HG03575 (cell line): Measurements from ENCODE around the gene TOMM40L.

ENCODE experiments used
- ATAC-seq: cut with Tn5 transposase; IDR thresholded peaks from one replicate; pipeline ENCODE4 v1.9.1; 2021; ENCODE audit not compliant: unreplicated experiment, insufficient number of reproducible peaks, low FRiP score; ENCODE audit errors: extremely low read depth

Gene TOMM40L

DNA sequence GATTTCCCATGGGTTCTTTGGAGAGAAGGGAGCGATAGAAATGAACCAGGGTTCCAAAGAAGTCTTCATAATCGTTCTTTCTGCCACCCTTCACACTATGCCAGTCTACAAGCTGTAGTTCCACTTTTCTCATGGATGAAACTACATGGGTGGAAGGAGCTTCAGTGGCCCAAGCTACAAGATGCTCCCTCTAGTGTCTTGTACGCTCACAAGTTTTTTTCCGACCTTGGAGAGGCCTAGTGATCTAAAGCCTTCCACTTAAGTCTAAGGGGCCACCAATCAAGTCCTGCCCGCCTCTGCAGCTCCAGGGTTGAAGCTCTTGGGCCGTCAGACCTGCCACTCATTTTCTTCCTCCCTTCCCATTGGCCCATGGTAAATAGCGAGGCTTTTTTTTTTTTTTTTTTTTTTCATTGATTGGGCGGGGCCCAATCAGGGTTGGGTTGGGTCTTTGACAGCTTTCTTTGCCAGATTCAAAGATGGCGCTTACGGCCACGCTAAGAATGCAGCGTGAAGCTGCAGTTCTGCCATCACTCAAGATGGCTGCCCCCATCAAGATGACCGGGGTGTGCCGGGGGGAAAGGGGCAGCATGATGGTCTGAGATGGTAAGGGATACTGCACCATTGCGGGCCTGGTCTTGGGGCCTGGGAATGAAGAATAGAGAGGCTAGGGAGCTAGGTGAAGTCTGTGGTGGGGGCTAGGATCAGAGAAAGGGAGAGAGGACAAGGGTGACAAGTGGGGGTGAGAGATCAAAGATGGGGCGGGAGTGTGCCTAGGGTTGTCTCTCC lies at the start of gene TOMM40L:
TSS of gene TOMM40L (plus strand) at position 527 of the 786 bp plus-strand sequence. CDS start 430 bp downstream, outside the sequence.
- ATAC-seq = peak; percentile 77

DNA sequence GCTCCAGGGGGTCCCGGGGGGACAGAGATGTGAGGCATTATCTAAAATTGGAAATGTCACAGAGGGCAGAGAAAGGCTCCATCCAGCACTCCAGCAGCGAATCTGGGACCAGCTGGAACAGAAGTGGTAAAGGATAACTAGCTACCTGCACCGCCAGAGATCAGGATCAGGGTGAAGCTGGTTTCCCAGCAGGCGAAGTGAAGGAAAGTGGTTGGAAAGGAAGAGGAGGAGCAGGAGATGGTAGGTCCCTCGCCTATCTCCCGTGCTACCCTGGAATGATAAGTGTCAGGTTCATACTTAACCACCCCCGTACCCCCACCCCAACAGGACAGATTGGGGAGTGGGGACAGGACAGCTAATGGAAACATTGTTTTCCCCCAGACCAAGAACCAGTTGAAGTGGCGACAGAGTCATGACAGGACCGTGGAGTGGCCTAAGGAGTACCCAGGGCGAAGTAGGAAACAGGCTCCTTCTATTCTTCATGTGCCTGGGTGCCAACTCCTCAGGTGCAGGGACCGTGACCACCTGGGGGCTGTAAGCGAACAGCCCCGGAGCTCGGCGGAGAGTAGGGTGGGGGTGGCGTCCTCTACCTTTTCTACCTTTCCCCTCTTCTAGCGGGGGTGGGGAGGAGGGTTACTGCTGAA lies 49.3 kb upstream of the TOMM40L start:
- no peak for ATAC-seq

DNA sequence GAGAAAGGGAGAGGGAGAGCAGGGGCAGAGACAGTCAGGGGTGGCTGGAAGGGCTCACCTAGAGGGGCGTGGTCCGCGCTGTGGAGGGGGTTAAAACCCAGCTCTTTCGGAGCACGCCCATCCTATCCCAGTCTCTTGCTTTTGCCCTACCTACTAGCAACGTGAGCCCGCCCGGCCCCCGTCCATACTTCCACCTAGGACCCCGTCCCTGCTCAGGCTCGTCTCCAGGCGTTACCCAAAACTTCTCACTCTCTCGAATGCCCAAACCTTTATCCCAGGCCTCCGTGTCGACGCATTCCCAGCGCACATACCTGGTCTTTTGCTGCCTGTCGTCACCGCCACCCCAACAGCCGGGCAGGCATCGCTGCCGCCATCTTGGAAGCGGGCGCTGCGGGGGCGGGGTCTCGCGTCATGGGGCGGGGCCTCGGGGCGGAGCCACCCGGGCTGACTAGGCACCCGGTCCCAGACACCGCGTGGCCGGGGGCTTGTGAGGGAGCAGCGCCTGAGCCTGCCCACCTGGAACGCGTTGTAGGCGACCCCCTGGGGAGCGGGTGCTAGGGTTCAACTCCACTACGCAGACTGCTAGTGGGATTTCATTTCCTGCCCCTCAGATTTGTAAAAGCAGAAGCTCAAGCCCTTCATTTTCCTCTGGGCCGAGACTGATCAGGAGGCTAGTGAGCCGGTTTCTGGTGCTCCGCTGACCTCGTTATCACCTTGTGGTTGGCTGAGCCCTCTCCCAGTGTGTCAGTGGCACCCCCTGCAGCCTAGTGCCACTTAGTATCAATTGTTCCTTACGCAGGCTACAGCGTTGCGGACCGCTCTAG lies 48.5 kb upstream of the TOMM40L start, which contains the start of gene B4GALT3:
TSS of gene B4GALT3 (minus strand) at position 396 of the 824 bp plus-strand sequence. CDS start 1,447 bp downstream, outside the sequence.
- ATAC-seq = no peak

DNA sequence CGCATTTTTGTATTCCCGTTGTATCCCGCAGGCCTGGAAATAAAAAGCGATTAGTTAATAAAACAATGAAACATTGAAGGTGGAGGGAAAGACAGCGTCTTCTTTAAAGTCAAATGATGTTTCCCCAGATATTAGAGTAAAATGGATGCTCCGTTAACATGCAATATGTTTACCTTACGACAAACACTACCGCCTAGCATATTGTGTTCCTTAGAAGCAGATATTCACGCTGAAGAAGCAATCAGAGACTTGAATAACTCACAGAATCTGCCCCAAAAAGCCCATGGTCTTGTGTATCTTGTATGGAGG lies 48.0 kb upstream of the TOMM40L start:
- ATAC-seq = no peak

DNA sequence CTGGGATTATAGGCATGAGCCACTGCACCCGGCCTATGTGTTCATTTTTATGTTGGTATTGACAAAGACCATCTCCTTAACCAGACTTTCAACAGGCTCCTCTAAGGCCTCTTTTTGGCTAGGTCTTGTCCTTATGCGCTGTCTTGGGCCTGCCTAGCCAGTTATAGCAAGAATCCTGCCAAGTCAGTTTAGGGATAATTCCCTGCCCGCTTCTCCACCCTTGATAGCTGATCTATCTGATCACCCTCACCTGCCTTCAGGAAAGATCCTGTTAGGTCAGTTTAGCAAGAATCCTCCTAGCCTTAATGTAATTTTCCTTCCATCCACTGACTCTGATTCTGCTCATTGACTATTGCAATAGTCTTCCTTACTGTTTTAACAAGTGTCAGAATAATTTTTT lies 46.2 kb upstream of the TOMM40L start:
- ATAC-seq = no peak

DNA sequence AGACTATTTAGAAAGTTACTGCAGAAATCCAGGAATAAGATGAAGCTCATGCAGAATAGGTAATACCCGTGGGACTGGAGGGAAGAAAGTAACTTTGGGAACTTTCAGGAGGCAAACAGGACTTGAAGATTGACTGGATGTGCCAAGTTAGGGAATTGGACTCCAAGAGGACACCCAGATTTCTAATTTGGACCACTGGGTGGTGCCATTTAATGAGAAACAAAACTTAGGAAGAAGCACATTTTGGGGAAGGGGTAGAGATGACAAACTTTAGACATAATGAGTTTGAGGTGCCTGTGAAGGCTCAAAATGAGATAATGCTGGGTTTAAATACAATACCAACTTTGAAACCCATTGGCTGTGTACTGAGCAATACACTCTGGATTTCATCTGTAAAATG lies 45.2 kb upstream of the TOMM40L start:
- ATAC-seq = no peak

DNA sequence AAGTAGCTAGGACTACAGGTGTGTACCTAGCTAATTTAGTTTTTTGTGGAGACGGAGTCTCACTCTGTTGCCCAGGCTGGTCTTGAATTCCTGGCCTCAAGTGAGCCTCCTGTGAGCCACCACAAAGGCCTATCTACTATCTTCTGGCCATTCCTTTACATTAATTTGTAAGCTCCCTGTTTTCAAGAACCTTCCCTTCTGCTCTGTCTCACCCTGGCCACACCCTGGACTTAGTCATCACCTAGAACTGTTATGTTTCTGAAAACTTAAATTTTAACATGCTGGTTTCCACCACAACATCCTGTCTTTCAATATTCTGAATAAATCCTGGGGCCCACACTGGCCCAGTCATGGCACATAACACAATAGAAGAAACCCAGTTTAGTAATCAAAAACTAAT lies 43.6 kb upstream of the TOMM40L start:
- no peak for ATAC-seq

DNA sequence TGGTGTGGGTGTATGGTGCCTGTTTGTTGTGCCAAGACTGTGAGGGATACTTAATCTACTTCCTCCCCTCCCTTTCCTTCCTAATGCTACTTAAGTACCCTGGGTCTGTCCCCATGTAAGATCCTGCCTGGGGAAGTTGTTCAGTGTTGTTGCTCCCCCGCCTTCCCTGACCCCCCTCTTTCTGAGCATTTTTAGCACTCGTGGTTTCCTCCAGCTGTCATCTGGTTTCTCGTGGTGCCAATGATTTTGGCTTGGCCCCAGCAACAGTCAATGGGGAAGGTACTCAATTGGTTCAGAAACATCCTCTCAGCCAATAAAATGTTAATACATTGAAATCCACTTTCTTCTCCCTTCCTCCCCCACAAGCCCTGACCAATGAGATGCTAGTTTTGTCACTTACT lies 40.6 kb upstream of the TOMM40L start:
- no peak for ATAC-seq

DNA sequence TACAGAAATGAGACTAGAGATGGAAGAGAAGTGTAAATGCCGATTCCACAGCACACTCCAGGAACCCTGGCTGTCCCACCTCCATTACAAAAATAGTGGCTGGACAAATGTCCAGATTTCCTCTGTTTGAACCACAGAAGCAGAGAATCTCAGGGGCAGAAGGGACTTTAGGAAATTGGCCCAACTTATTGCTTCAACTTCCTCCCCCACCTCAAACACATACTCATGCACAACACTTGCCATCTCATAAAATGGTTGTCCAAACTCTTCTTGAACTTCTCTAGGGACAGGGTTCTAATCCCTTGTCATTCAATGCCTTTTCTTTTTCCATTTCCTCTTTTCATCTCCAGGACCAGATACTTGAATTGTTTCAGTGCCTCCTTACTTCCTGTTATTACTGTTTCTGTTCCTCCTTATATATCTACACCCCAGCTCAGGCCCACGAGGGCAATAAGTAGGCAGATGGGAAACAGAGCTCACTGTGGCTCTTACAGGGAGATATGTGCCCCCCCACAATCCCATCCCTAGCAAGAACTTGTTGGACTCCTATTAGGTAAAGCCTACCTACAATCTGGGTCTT lies 40.0 kb upstream of the TOMM40L start:
- no peak for ATAC-seq

DNA sequence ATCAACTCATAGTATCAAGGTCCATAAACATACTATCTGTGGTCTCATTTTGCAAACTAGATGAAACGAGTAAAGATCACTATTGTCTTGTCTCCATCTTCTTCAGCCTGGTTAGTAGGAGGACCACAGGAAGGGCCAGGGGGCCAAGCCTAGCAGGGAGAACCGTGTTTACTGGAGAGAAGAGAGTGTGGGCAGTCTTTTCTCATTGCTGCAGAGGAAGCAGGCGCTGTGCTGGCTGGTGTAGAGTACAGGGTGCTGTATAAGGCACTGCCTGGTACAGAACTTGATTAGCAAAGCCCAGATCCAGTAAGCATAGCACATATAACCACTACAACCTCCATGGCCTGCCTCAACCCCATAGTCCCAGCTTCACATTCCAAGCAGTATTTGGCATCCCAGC lies 38.5 kb upstream of the TOMM40L start:
- no peak for ATAC-seq

DNA sequence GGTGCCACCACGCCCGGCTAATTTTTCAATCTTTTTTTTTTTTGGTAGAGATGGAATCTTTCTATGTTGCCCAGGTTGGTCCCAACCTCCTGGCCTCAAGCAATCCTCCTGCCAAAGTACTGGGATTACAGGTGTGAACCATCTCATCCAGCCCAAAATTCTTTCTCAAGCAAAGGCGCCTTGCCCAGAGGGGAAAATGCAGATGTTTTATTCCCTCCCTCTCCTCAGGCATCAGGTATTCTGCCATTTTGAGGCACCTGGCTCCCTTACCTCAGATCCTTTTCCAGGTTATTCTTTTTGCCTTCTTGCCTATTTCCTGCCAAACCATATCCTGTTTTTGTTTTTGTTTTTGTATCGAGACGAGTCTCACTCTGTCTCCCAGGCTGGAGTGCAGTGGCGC lies 37.5 kb upstream of the TOMM40L start:
- ATAC-seq = no peak

DNA sequence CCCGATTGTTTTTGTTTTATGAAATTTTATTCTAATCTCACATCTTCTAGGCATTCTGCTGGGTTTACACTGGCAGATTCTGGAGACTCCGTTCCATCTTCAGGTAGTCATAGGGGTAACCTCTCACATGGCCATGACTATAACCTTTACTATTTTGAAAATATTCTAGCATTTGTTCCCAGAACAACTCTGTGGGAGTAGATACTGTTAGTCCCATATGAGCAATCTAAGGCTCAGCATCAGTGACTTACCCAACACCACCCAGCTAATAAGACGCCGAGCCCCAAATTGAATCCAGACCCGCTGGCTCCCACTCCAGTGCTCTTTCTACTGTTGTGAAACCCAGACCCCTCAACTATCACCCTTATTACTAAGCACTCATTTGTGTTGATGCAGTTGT lies 36.8 kb upstream of the TOMM40L start:
- no peak for ATAC-seq

DNA sequence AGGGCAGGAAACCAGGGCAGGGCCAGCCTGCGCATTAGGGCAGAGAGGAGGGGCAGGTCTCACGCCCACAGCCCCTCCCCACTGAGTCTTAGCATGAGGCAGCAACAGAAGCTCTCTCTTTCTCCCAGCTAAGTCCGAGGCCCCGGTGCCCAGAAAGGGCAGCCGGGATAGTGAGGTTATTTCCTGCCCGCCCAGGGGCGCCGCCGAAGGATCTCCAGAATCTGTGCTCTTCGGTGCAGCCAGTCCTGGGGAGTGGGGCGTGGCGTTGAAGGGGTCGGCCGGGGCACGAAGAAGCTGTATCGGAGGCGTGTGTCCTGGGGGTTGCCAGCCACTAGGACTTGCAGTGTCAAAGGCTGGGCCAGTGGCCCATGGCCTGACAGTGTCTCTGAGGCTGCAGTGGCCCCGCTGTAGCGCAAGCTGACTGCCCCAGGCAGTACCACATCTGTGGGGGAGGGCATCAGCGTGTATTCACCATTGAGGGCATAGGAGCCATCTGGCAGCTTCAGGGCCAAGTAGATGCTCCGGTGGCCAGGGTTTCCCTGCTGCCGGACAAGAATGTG lies 34.8 kb upstream of the TOMM40L start:
- ATAC-seq = no peak

DNA sequence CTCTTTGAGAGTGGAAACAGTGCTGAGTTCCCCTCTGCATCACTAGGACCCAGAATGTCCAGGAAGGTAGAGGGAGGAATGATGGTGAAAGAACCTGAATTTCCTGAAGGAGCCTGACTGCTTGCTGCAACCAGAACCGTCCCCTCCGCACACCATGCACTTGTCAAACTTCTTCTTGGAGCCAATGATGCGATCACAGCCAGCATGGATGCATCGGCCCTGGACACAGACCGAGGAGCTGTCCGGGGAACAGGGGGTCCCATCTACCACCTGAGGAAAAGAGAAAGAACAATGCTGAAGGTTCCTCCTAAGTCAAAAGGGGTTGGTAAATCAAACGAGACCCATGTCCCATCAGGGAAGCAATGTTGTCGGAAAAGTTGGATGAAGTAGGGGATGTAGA lies 33.9 kb upstream of the TOMM40L start:
- ATAC-seq = no peak

DNA sequence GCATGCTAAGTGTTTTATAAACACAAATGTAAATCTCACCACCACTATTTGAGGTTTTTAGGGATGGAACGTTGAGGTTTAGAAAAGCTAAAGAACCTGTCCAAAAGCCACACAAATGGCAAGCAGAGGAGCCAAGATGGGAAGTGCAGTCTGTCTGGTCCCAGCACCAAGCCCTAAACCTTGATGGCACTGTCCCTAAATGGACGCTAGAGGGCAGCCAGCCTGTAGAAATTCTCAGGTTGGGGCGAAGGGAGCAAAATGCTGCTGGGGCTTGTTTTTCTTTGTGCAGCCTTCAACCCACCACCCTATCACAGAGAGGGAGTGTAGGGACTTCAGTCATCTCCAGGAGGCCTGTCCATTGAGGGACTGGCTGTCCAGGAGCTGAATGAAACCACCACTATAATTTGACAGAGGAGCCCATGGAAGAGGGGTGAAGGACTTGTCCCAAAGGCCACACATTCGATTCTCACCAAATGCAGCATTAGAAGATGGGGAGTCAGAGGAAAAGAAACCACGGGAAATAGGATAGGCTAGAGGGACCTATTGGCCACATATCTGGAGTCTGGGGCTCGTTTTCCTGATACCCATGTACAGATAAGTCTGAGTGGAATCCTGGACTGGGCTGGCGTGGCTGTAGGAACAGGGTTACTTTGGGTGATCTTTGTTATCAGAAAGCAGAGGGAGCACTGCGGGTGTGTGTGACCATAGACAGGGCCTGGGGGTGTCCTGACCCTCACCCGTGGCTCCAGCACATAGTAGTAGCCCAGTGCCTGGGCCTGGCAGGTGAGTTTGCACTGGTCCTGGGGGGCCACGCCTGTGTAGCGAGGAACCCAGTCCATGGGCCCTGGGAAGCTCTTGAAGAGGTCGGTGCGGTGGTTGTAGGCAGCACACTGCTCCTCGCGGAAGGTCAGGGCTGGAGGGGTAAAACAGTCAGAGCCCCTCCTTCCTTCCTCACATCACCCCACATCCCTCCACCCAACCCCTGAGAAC lies 33.1 kb upstream of the TOMM40L start:
- no peak for ATAC-seq

DNA sequence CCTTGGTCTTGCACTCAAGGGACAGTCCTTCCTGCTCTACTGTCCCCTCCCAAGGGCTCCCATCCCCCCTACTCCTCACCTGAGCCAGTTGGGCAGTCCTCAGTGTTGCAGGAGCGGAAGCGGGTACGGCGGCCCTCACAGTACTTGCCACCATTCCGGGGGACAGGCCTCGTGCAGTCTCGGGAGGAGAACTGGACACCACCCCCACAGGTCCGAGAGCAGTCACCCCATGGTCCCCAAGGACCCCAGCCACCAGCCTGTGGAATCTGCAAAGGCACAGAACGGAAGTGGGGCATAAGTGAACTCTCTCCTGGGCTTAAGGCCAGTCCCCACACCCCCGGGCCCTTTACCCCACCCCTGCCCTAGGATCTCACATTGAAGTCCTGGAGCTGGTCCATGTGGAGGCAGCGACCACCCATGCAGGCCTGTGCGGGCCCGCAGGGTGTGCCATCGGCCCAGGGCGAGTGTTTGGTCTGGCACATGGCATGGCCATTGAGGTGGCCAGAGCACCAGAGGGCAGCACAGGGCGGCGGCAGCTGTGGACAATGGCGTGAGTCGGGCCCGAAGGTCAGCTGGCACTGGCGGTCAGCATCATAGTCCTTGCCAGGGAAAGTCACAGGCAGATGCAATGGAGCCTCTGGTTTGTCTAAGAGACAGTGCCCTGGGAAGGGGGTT lies 32.2 kb upstream of the TOMM40L start:
- no peak for ATAC-seq

DNA sequence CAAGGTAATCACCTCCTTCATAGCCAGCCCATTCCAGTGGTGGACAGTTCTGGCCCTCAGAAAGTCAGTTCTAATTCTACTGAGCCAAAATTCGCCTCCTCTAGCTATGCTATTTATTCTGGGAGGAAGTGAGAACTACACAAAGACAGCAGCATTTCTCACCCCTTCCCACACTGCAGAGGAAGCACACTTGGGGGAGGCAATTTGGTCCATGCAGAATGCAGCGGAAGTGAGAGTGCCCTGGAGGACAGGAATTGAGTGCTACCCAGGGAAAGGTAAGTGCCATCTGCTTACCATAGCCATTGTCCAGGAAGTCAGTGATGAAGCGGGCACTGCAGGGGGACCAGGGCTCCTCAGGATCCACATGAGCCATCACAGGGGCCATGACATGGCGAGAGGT lies 30.7 kb upstream of the TOMM40L start:
- no peak for ATAC-seq

DNA sequence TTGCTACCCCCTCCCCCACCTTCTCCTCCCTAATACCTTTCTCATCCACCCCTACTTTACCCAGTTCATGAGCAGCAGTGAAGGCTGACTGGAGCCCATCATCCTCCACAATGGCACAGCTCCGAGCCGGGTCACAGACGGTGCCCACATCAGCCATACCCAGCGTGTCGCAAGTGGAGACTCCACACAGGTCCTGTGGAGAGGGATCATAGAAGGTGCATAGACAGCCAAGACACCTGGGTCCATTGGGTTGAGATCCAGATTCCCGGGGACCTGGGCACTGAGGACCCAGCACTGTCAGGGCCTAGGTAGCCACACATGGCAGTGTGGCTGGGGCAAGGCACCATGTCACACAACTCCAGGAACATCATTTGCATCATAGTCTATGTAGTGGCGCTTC lies 29.7 kb upstream of the TOMM40L start:
- ATAC-seq = no peak
